Airway epithelial cell (primary cell): ENCODE measurements around the gene IFITM2. TPM values are rescaled to one million over a fixed set of nuclear protein-coding genes. Genes with fewer than 3 reads are reported as not detected.

Source experiments
- total RNA-seq: library from RNA; depleted of rRNA; stranded (reverse); fragments of >200 nt; gene quantifications from 2 replicates; pipeline ENCODE4 v1.2.3, GENCODE V29; 2015

IFITM2 gene
- total RNA-seq = 15.2 and 17.1 TPM in 2 replicates

GRCh38 chr11:307766-308708 lies at the start of gene IFITM2:
Gene IFITM2 (plus strand): TSS chr11:307816. CDS start chr11:308193, 377 bp downstream.

GRCh38 chr11:278001-278951 lies 29.3 kb upstream of the IFITM2 start, which contains the start of gene NLRP6:
Gene NLRP6 (plus strand): TSS chr11:278407. CDS start chr11:278570, 163 bp downstream.

GRCh38 chr11:288478-289397 lies 18.9 kb upstream of the IFITM2 start, which contains the start of gene PGGHG:
Gene PGGHG (plus strand): TSS chr11:289126. CDS start chr11:289817, 691 bp downstream.

GRCh38 chr11:299081-299891 lies 8.3 kb upstream of the IFITM2 start, which contains the start of gene IFITM5:
Gene IFITM5 (minus strand): TSS chr11:299526. CDS start chr11:299490, 36 bp downstream.

GRCh38 chr11:313787-314553 lies 6.4 kb downstream of the IFITM2 start, which contains the start of gene IFITM1:
Gene IFITM1 (plus strand): TSS chr11:314040. CDS start chr11:314171, 131 bp downstream.

Other genes with a start within 250 kb of the IFITM2 start
- not detected in 2 replicates for gene SCGB1C1, start 114.7 kb upstream of the IFITM2 start, total RNA-seq
- 18.5 and 21.2 TPM in 2 replicates for gene BET1L, start 100.4 kb upstream of the IFITM2 start, total RNA-seq
- 92.7 and 101 TPM in 2 replicates for gene RIC8A, start 100.1 kb upstream of the IFITM2 start, total RNA-seq
- 10.2 and 17.4 TPM in 2 replicates for gene SIRT3, start 71.5 kb upstream of the IFITM2 start, total RNA-seq
- 203 and 237 TPM in 2 replicates for gene PSMD13, start 70.8 kb upstream of the IFITM2 start, total RNA-seq
- gene NLRP6, start 29.4 kb upstream of the IFITM2 start, total RNA-seq = not detected in 2 replicates
- 3.7 and 4.0 TPM in 2 replicates for gene PGGHG, start 18.7 kb upstream of the IFITM2 start, total RNA-seq
- gene IFITM5, start 8.3 kb upstream of the IFITM2 start, total RNA-seq = not detected in 2 replicates
- gene IFITM1, start 6.2 kb downstream of the IFITM2 start, total RNA-seq = 16.4 and 26.9 TPM in 2 replicates
- gene IFITM3, start 13.0 kb downstream of the IFITM2 start, total RNA-seq = 57.6 and 138 TPM in 2 replicates
- gene B4GALNT4, start 61.7 kb downstream of the IFITM2 start, total RNA-seq = 43.2 and 82.5 TPM in 2 replicates
- gene PKP3, start 86.4 kb downstream of the IFITM2 start, total RNA-seq = 520 and 527 TPM in 2 replicates
- 11.2 and 15.7 TPM in 2 replicates for gene SIGIRR, start 107.2 kb downstream of the IFITM2 start, total RNA-seq
- 10.5 and 18.0 TPM in 2 replicates for gene ANO9, start 134.2 kb downstream of the IFITM2 start, total RNA-seq
- 61.4 and 62.0 TPM in 2 replicates for gene PTDSS2, start 142.5 kb downstream of the IFITM2 start, total RNA-seq
- 293 and 326 TPM in 2 replicates for gene RNH1, start 199.4 kb downstream of the IFITM2 start, total RNA-seq
- gene HRAS, start 227.8 kb downstream of the IFITM2 start, total RNA-seq = 123 and 134 TPM in 2 replicates
- 0.23 and 0.56 TPM in 2 replicates for gene LRRC56, start 229.7 kb downstream of the IFITM2 start, total RNA-seq